ENCODE results near the gene GDF2. TPM values are rescaled to one million over a fixed set of nuclear protein-coding genes. Genes with fewer than 3 reads are reported as not detected.

The GDF2 gene
- total and polyA plus RNA-seq, 2 of the 4 experiments (the other 2 are of a cell fraction), result under 0.01 TPM; not detected in 1

GRCh38 chr10:47318706-47319105 lies 3.5 kb upstream of the GDF2 start:
- Histone ChIP-seq H4K91ac (ENCODE audit: insufficient read depth, low read depth, low read length) (no peak overlapping the region), H3K79me1 (ENCODE audit: low read depth in 1 of 2, low read length in 2 of 2) (no peaks in the 10 kb centered on the region), H3K9ac (ENCODE audit: low read depth, low read length) (no peak overlapping the region), H2AK9ac (replicated peaks; ENCODE audit: low read depth, low read length, poor library complexity) (no peak overlapping the region), H3K4me3 (ENCODE audit: insufficient read depth, low read depth, low read length) (no peak overlapping the region), H3K4ac (ENCODE audit: low read depth, low read length) (no peak overlapping the region), H3K9me1 (ENCODE audit: insufficient read depth, low read length) (no peaks in the 10 kb centered on the region), H3K14ac (replicated peaks; ENCODE audit: low read depth, low read length) (no peak overlapping the region), H3K36me3 (ENCODE audit: control insufficient read depth, insufficient read depth, low read length) (no peaks in the 10 kb centered on the region), H2AK5ac (ENCODE audit: low read depth, low read length) (no peak overlapping the region), H3K9me3 (ENCODE audit: control insufficient read depth, insufficient read depth, low read length) (no peaks in the 10 kb centered on the region), H3K27me3 (ENCODE audit: control insufficient read depth, insufficient read depth, low read length) (peaks cover 37% of the 10 kb centered on the region), H2AFZ (replicated peaks; ENCODE audit: low read length, poor library complexity) (peak overlapping the region; percentile 54), H4K8ac (ENCODE audit: low read depth in 2 of 2, low read length in 2 of 2) (no peak overlapping the region), H2BK5ac (ENCODE audit: low read depth, low read length, poor library complexity, severe bottlenecking) (no peak overlapping the region), H2BK120ac (ENCODE audit: low read depth, low read length) (no peak overlapping the region), H3K56ac (ENCODE audit: extremely low read depth, insufficient read depth, low read length) (no peak overlapping the region), H2BK20ac (ENCODE audit: low read depth, low read length) (no peak overlapping the region), H4K20me1 (ENCODE audit: insufficient read depth, low read length) (no peaks in the 10 kb centered on the region), H3K4me1 (ENCODE audit: control insufficient read depth, insufficient read depth, low read length) (no peaks in the 10 kb centered on the region), H3K27ac (ENCODE audit: insufficient read depth, low read length) (no peak overlapping the region), H3K23ac (ENCODE audit: low read depth, low read length) (no peak overlapping the region), H3K4me2 (ENCODE audit: low read depth, low read length) (no peak overlapping the region), H4K5ac (ENCODE audit: low read depth, low read length) (no peak overlapping the region), H3K18ac (ENCODE audit: low read depth, low read length) (no peak overlapping the region), H2BK15ac (ENCODE audit: low read depth, low read length) (no peak overlapping the region)
- no TSS peak for BruUV-seq (replicated peaks)
- no peak for ATAC-seq (ENCODE audit: low read depth)
- in situ Hi-C loops (cut with MboI; ENCODE audit: low sequenced_read_pairs) (no loop called here), intact Hi-C loops (cut with micrococcal nuclease) (loop anchor here (10.0 kb wide), 1 partner anchor 324 kb away; no protein-coding TSS in a partner anchor), dilution Hi-C loops (cut with HindIII; ENCODE audit: low sequenced_read_pairs, unreplicated experiment) (no loop called here)
- no peak for DNase-seq
- 96% methylated on average over 4 of the region's 9 CpGs; no CpG with 5 or more reads in 1 of the 2 experiments for WGBS, 2 experiments (ENCODE audit: extremely low coverage in 2 of 2, insufficient read length in 1 of 2)
- ChIA-PET CTCF (interaction anchor here (1.2 kb wide), 1 partner anchor 271 kb away, joined by 4 read pairs; no protein-coding TSS in a partner anchor), POLR2A (ENCODE audit: unreplicated experiment) (no interaction called here)
- TF ChIP-seq RAD21 (IDR thresholded peaks at IDR 0.05; ENCODE audit: low read length), result no peak
- no peak for TF ChIP-seq POLR2A (IDR thresholded peaks at IDR 0.05; ENCODE audit: low read depth, low read length)
- no peak for TF ChIP-seq NFE2L2 (IDR thresholded peaks at IDR 0.05; ENCODE audit: low read depth, low read length)
- no peak for TF ChIP-seq ELK1 (IDR thresholded peaks at IDR 0.05; ENCODE audit: borderline replicate concordance, low read depth, low read length)
- no peak for TF ChIP-seq SMC3 (IDR thresholded peaks at IDR 0.05; ENCODE audit: low read depth, low read length)
- no peak for TF ChIP-seq MXI1 (IDR thresholded peaks at IDR 0.05; ENCODE audit: borderline replicate concordance, low read depth, low read length)
- TF ChIP-seq CTCF (conservative IDR thresholded peaks at IDR 0.05; ENCODE audit: low read depth, low read length), result no peak
- no peak for TF ChIP-seq CHD1 (IDR thresholded peaks at IDR 0.05; ENCODE audit: low read depth, low read length)
- TF ChIP-seq BHLHE40 (IDR thresholded peaks at IDR 0.05; ENCODE audit: low read depth, low read length), result no peak
- no peak for TF ChIP-seq CEBPB (IDR thresholded peaks at IDR 0.05; ENCODE audit: low read depth, low read length)
- no peak for TF ChIP-seq MAFK (IDR thresholded peaks at IDR 0.05; ENCODE audit: low read depth, low read length)
- no peak for TF ChIP-seq FOS (IDR thresholded peaks at IDR 0.05; ENCODE audit: low read depth, low read length)
- no peak for TF ChIP-seq RFX5 (IDR thresholded peaks at IDR 0.05; ENCODE audit: low read depth, low read length)
- no peak for TF ChIP-seq RCOR1 (IDR thresholded peaks at IDR 0.05; ENCODE audit: insufficient replicate concordance, low read length)
- no peak for TF ChIP-seq USF2 (IDR thresholded peaks at IDR 0.05; ENCODE audit: low read depth, low read length)
- no peak for TF ChIP-seq MAZ (IDR thresholded peaks at IDR 0.05; ENCODE audit: borderline replicate concordance, low read depth, low read length)
